Adipose tissue (tissue), 3 donors: ENCODE results near the gene MOB3B. TPM values are rescaled to one million over a fixed set of nuclear protein-coding genes. Genes with fewer than 3 reads are reported as not detected.
"Not testable (repeated sequence)": the region's sequence is repeated elsewhere in the genome, so short reads cannot be mapped to it uniquely, and the experiment has no call there.

ENCODE experiments used
- H3K27ac ChIP-seq: one replicate; pipeline ENCODE4 v1.5.1; 2013; ENCODE audit warnings: low read depth, low read length
- WGBS, 3 donors: extraction: QIAGEN DNeasy Blood & Tissue Kit; methylation state at CpG; one replicate each; pipeline ENCODE4 v1.1.7; 2013; 5-methylcytosine and 5-hydroxymethylcytosine counted together
- polyA plus RNA-seq, 3 donors: library from polyadenylated mRNA; stranded (reverse); fragments of 200-250 nt; gene quantifications; one replicate each; pipeline ENCODE4 v1.2.3, GENCODE V29; 2013
- donor health status: healthy with polysubstance abuse.
- donor health status: Bipolar disorder and iron deficiency.
- donor health status: healthy.

Gene MOB3B
- polyA plus RNA-seq, 3 donors = 1.7 to 3.5 (median 3.3) TPM

DNA sequence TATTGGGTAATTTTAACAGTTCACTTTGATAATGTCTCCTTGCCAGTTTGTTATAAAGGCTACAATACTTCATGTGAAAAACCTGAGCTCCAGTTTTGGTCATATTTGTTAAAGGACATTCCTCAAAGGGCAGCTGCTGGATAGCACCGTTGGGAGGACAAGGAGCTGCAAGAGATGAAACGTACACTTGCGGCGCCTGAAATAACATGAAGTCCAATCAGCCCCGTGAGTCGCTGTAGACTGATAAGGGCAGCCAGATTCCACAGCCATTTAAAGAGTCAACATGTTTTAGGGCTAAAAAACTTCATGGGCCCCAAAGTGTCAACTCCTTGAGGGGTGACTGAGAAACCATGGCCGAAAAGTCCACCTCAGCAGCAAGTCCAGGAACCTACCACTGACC, 91.1 kb downstream of the MOB3B start:
- WGBS, 3 donors = 79 to 91% (median 86%) methylated on average over 7 of the region's 7 CpGs
- H3K27ac ChIP-seq = no peak overlapping the region

DNA sequence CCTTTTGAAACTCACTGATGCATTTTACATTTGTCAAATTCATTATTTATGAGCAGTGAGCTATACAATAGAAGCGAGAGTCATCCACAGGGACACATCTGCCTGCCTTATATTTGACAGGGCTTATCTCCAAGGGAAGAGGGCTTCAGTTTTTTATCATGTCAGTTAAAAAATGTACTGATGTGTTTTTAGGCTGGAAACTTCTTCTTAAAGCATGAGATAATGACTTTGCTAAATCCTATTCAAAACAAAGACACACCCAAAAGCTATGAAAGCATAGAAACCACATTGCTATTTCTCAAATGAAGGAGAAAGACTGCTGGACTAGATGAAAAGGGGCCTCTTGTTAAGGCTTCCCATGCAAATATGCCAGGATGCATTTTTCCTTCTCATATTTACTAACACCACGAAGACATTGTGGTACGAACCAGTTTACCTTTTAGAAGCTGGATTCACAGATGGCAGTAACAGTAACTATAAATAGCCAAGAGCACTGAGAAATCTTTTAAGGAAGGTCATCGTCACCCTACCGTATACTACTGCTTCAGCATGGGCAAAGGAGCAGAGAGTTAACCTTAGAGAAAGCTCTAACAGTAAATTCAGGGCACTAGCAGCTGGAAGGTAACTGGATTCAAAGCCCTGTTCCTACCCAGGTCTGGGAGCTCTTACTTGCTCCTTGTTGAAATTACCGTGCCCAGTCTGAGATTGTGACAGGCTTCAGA, 91.8 kb downstream of the MOB3B start:
- 80% methylated on average over 6 of the region's 6 CpGs for WGBS, 3 donors
- no peak overlapping the region for H3K27ac ChIP-seq

DNA sequence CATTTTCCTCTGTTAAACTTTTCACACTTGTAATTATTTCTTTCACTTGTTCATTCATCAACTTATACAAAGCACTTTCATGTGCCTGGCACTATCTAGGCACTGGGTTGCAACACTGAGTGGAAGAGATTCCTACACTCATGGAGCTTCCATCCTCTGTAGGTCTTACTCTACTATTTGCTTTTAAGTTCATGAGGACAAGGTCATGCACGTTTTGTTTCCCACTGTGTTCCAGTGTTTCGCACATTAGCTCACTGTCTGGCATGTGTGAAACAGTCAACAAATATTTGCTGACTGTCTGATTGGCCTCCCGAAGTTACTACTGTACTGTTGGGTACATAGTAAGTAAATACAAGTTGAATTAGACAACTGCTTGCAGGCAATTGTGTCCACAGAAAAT, 93.4 kb downstream of the MOB3B start:
- 23 to 75% (median 74%) methylated on average over 3 of the region's 3 CpGs for WGBS, 3 donors
- no peak overlapping the region for H3K27ac ChIP-seq

DNA sequence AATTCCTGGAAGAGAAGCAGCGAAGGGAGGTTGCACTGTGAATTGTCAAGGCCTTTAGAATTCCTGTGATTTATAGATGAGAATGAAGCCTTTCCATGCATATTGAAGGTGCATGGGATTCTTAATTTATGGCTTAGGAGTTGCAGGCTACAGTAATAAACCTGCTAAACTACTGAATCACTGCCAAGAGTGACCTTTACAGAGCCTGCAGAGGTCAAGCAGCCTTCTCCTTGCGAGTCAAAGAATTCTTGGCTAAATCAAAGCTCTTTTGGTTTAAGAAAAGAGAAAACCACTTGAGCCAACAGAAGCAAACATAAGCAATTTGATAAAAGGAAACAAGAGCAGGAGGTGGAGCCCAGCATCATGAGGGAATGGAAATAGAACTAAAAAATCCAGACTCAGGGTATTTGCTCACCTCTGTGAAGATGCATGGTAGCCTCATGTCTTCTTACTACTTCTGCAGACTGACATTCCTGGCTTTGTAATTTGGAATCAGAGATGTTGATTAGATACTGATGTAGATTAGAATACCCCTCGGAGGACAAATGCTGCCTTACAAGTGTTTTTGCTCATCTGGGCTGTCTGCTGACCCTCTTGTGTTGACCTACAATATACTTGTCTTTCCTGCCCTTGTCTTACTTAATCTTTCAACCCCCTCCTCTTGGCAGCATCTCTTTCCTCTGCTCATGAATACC, 95.8 kb downstream of the MOB3B start:
- 57 to 72% (median 62%) methylated on average over 3 of the region's 3 CpGs for WGBS, 3 donors
- no peak overlapping the region for H3K27ac ChIP-seq

DNA sequence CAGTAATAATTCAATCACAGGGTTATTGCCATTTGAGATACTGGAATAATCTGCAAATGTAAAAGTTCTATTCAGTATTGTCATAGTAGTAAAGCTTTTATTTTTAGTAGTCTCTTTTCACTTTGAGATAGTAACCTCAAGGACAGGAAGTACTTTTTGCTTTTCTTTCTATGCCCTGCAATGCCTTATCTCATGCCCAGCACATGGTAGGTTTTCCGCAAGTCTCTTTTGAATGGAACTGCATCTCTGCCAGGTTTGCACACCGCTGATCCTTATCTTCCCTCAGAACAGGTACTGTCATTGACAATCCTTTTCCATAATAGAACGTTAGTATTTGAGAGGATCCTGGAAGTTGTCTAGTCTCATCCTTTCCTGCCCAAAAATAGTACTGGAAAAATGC, 97.3 kb downstream of the MOB3B start:
- 19 to 41% (median 36%) methylated on average over 3 of the region's 3 CpGs for WGBS, 3 donors
- H3K27ac ChIP-seq = no peak overlapping the region

DNA sequence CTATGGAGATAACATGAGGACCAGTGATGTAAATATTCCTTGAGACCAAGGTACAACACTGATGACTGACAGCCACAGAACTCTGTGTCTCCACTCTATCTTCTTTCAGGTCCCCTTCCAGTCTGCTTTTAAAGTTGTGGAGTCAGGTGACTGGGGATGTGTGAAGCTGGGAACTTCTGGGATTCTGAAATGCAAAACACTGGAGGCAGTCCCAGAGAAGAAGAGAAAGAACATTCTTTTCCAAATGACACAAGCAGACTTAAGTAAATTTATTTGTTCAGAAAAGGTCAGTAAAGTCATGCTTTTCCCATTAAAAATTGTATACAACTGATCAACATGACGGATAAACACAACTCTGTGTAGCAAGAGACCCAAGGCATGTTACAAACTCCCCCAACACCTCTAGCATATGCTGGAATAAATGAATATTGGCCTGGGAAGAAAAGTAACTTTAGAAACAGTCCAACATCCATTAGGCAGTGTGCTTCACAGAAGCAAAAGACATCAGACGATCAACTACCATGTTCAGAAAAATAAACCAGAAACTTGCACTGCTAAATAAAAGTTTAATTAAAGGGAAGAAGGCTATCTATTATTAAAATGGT, 98.0 kb downstream of the MOB3B start:
- no peak overlapping the region for H3K27ac ChIP-seq
- 63 to 65% (median 65%) methylated on average over 2 of the region's 2 CpGs for WGBS, 3 donors

DNA sequence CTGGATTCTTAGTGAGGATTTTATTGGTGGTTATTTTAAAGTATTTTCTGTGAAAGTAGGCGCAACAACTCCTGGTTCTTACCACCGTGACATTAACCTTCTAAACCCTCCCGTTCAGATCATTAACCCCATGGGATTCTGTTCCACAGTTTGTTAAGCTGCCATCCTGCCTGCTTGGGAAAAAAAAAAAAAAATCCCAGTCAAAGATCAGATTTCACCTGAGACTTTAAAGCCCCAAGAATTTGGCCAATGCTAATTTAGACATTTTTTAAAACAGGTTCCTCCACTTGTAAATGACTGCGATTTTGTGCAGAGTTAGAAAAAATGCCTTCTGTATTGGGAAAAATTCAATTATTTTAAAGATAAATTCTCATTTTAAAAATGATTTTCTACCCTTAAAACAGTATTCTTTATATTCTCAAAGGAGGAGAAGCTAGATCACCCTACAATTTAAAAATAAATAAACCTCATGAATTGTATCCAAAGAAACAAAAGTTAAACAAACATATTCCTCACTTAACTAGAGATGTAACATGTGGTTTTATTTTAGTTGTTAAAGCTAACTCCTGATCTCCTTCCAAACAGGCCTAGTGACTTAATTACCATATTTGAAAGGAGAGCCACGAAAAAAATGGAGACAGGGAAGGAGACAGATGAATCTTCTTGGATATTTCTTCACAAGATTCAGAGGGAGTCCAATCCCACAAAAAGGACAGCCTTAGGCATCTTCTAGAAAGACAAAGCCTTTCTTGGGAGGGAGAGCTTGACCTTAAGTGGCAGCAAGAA, 98.7 kb downstream of the MOB3B start:
- 64 to 72% (median 72%) methylated on average over 5 of the region's 5 CpGs for WGBS, 3 donors
- H3K27ac ChIP-seq = no peak overlapping the region

DNA sequence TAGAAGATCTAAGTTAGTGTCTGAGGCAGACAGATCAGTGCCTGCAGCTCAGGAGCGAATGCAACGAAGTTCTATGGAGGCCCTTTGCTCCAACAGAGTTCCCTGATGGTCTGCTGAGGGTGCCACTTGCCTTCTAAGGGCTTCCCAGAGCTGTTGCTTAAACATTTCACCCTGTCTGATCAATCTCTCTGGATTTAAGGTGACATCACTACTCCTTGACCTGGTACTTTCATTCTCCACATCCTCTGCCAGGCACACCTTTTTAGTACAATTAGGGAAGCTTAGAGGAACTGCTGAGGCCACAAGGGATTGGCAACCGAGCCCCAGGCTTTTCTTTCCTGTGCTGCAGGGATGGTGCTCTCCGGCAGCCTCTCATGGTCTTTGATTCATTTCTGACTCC, 99.7 kb downstream of the MOB3B start:
- H3K27ac ChIP-seq = no peak overlapping the region
- 64 to 77% (median 69%) methylated on average over 4 of the region's 4 CpGs for WGBS, 3 donors

DNA sequence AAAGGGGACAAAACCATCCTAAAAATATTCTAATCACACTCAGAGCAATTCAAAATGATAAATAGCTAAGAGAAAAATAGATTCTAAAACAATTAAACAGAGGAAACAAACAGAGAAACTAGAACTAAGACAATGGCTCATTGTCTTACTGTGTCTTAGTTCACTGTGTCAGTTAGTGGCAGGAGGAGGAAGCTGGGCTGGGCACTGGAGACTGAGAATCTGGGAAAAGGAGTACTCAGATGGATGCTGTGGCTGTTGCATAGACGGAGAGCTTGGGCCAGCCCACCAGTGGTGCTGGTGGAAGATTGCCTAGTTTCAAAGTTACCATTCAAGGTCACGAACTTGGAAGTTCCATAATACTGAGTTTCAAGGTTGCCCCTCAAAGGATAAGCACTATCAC, 100.2 kb downstream of the MOB3B start:
- no peak overlapping the region for H3K27ac ChIP-seq
- 29 to 90% (median 87%) methylated on average over 2 of the region's 2 CpGs for WGBS, 3 donors

DNA sequence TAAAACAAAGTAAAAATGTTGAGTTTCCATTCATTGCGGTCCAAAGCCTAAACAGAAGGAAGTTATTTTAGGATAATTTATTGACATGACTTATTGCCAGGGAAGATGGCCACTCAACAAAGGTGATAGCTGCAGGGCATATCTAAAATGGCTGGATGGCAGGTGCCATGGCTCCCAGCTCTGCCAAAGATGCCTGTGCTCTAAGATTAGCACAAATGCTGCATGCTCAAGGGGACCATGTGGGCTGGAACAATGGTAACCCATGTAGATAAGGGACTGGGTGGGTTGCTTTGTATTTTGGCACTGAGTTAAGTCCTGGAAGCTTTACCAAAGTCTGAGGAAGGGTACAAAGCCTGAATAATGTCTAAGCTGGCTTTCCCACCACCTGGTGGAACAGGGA, 101.1 kb downstream of the MOB3B start:
- WGBS, 3 donors = 88 to 100% (median 96%) methylated on average over 1 of the region's 1 CpG
- H3K27ac ChIP-seq = no peak overlapping the region

DNA sequence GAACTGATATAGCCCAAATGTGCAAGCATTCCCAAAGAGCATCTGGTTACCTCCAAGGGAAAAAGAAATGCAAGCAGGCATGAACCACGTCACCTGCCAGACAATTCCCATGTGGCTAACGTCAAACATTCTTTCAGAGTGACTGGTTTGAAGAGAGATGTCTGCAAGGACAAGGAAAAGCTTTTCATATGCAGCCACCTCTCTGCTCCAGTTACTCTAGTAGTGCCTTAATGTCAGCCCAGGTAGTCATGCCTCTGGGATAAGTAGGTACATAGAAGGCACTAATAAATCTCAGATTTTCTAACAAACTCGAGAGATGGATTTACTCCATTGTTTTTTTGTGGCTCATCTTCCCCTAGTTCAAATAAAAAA, 102.4 kb downstream of the MOB3B start:
- no peak overlapping the region for H3K27ac ChIP-seq
- 83 to 90% (median 88%) methylated on average over 3 of the region's 3 CpGs for WGBS, 3 donors

DNA sequence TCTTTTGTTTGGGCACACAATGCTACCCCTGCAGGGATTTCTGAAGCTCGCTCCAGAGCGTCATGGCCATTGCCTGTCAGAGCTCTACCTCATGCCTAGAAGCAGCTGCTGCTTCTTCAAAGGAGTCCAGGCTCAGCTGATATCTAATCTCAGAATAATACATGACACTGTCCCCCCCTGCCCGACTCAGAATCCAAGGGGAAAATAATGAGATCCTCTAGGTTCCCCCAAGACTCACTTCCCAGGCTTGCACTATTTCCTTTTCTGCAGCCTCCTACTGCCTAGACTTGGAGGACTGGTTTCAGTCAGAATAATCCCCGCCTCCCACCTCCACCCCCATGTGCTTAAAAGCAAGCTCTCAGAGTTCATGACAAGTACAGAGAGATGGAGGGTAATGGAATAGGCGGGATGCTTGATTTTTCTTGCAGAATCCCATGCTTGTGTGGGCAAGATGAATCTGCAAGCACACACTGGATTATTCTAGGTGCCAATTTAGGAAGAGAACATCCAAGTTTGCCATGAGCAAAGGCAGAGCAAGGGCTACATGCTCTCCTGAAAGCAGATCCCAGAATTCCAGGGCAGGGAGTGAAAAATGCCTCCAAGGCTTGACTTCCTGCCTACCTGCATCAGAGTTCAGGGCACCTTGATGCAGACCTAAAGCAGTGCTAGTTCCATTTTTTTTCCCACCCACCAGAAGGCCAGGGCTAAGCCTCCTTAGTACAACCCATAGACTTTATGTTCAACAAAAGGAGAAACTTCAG, 102.9 kb downstream of the MOB3B start:
- WGBS, 3 donors = 80% methylated on average over 5 of the region's 5 CpGs
- H3K27ac ChIP-seq = no peak overlapping the region

DNA sequence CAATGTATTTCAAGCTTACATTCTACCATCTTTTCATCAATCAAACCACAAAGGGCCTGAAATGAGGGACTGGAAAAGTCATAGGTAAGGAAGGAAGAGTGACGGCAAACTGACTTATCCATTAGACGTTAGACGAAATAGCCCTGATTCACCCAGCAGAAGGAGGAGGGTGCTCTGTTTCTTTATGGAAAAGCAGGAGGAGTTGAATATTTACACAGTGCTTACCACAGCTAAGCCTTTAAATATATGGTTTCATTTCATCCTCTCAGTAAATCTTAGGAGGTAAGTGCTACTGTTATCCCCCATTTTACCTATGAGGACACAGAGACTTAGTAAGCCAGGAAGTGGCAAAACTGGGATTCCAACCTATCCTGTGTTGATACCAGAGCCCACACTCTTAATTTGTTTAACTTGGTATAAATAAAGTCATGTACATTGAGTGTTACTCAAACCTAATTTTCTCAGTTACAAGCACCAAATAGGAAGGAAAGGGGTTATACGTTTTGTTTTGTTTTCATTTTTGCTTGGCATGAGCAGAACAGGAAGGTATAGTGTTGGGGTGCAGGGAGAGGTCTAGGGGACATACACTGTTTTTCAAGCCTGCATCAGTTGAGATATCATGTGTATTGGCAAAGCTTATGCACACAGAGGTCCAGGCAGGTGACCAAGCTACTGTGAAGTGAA, 103.6 kb downstream of the MOB3B start:
- H3K27ac ChIP-seq = no peak overlapping the region
- 61 to 71% (median 70%) methylated on average over 4 of the region's 4 CpGs for WGBS, 3 donors

DNA sequence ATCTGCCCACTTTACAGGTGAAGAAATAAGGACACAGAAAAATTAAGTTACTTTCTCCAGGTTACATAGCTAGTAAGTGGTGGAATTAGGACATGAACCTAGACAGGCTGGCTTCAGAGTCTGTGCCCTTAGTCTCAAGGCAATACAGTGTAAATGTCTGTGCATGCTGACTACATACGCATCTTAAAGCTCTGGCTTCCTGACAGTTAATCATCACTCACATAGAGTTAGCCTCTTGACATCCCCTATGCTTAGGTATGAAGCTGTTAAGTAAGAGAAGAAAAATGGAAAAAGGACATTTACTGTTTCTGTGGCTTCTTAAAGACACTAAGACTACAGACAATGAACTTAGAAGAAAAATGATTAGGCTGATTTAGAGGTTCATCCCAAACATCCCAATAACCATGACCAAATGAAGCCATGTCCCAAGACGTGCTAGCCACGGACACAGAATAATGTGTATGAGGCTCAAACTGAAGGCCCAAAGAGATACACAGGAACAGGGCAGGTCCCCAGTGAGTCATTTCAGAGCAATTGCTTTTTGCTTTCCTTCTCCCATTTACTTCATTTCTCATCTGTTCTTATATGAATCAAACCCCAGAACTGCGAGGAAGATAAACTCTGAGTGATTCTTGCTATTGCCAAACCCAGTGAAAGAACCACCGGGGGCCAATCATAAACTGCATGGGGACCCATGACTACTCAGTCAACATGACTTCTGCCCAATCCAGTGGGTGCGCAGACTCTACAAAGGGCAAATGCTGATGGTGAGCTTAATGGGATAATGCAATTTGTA, 105.5 kb downstream of the MOB3B start:
- WGBS, 3 donors = 85 to 95% (median 92%) methylated on average over 6 of the region's 6 CpGs

DNA sequence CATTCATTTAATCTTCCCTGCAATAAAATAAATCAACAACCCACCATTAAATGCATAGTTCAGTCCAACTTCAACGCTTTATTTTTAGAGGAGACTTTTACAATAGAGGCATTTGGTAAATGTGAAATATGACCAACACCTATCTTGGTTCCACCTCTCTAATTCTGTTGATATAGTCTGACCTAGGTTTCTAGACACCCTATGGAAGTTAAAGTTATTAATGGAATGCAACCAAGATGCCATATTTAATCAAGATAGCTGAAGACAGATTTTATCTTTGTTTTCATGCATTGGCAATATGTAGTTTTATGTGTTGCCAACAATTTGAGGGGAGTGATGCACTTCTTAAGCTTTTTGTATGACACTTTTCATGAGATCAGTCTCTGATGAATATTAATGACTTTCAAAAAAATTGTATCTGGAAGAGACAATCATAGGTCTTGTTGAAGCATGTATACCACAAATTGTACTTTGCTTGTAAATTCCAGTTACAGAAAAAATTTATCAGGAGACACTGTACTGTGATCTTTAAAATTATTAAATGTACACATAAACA, 107.3 kb downstream of the MOB3B start:
- no peak overlapping the region for H3K27ac ChIP-seq

More for the DNA sequence above, 105.5 kb downstream of the MOB3B start:
- no peak overlapping the region for H3K27ac ChIP-seq

DNA sequence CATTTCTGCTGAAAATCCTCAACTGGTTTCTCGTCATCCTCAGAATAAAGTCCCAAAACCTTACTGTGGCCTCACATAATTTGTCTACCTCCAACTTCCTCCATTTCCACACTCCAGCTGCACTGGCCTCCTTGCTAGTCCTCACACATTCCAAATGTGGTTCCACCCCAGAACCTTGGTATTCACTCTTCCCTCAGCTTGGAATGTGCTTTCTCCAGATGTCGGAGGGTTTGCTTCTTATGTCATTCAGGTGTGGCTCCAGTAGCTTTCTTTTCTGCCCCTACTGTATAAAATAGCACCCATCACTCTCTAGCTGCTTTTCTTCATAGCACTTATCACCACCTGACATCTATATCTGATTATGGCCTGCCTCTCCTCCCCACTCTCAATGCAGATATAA, 108.0 kb downstream of the MOB3B start:
- no peak overlapping the region for H3K27ac ChIP-seq
- WGBS, 3 donors = 84 to 100% (median 93%) methylated on average over 2 of the region's 2 CpGs

More for the DNA sequence above, 107.3 kb downstream of the MOB3B start:
- WGBS, 3 donors = 0 to 43% (median 0%) methylated on average over 1 of the region's 1 CpG

DNA sequence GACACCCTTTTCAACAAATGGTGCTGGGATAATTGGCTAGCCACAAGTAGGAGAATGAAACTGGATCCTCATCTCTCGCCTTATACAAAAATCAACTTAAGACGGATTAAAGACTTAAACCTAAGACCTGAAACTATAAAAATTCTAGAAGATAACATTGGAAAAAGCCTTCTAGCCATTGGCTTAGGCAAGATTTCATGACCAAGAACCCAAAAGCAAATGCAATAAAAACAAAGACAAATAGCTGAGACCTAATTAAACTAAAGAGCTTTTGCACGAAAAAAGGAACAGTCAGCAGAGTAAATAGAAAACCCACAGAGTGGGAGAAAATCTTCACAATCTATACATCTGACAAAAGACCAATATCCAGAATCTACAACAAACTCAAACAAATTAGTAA, 110.1 kb downstream of the MOB3B start:
- 93 to 95% (median 94%) methylated on average over 3 of the region's 3 CpGs for WGBS, 3 donors
- H3K27ac ChIP-seq = not testable (repeated sequence)
